Left ventricle myocardium inferior (tissue), 1 donor: Measurements from ENCODE around the gene MX2. TPM values are rescaled to one million over a fixed set of nuclear protein-coding genes. Genes with fewer than 3 reads are reported as not detected.

Experiments used
- DNase-seq: peaks from one replicate; pipeline ENCODE4 v3.0.0-alpha.2; 2020
- H3K27ac ChIP-seq: fragments of 200-600 bp; replicated peaks from 2 replicates; pipeline ENCODE4 v1.8.0; 2021
- H3K27me3 ChIP-seq: fragments of 200-600 bp; 2 replicates; pipeline ENCODE4 v1.8.0; 2021; ENCODE audit warnings: low read depth
- H3K36me3 ChIP-seq: fragments of 200-600 bp; 2 replicates; pipeline ENCODE4 v1.8.0; 2021
- H3K4me1 ChIP-seq: fragments of 200-600 bp; 2 replicates; pipeline ENCODE4 v1.8.0; 2021
- H3K4me3 ChIP-seq: fragments of 200-600 bp; 2 replicates; pipeline ENCODE4 v1.8.0; 2021; ENCODE audit warnings: mild to moderate bottlenecking, moderate library complexity
- H3K9me3 ChIP-seq: fragments of 200-600 bp; replicated peaks from 2 replicates; pipeline ENCODE4 v1.8.0; 2021
- intact Hi-C: fragments of 100-400 bp; cut with micrococcal nuclease; formaldehyde crosslinking; loops from one replicate; pipeline ENCODE4 v1.11.0; 2022
- total RNA-seq: library from RNA; stranded (reverse); fragmentation: NEBNext Ultra II Directional; extraction: Animal tissue kit (Norgen Biotek cat#: 25700); gene quantifications from one replicate; pipeline ENCODE4 v1.2.1, GENCODE V29; 2021
- TF ChIP-seq, protein P1 (sequence below): fragments of 200-600 bp; IDR thresholded peaks from 2 replicates; pipeline ENCODE4 v1.8.0; 2021; ENCODE audit warnings: antibody characterized with exemption, mild to moderate bottlenecking, borderline replicate concordance
- donor health status: DM: no; HTN: yes; CAD: no; lungs with severe emphysema.

The MX2 gene
- total RNA-seq, 1 donor from 2014 or later = 5.4 TPM

DNA sequence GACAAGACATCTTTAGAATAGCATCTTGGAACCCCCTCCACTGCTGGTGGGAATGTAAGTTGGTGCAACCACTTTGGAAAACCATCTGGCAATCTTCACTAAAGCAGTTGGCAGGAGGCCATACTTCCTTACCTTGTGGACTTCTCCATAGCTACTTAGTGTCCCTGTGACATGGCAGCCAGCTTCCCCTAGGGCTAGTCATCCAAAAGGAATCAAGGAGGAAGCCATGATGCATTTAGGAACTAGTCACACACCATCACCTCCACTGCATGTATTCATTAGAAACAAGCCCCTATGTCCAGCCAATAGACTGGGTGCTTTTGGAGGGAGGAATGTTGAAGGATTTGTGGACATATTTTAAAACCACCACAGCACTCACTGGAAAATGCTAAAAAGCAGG lies 19.9 kb downstream of the MX2 start:
- H3K36me3 ChIP-seq = peaks cover 73% of the 10 kb centered on the region
- no peak overlapping the region for H3K27ac ChIP-seq

DNA sequence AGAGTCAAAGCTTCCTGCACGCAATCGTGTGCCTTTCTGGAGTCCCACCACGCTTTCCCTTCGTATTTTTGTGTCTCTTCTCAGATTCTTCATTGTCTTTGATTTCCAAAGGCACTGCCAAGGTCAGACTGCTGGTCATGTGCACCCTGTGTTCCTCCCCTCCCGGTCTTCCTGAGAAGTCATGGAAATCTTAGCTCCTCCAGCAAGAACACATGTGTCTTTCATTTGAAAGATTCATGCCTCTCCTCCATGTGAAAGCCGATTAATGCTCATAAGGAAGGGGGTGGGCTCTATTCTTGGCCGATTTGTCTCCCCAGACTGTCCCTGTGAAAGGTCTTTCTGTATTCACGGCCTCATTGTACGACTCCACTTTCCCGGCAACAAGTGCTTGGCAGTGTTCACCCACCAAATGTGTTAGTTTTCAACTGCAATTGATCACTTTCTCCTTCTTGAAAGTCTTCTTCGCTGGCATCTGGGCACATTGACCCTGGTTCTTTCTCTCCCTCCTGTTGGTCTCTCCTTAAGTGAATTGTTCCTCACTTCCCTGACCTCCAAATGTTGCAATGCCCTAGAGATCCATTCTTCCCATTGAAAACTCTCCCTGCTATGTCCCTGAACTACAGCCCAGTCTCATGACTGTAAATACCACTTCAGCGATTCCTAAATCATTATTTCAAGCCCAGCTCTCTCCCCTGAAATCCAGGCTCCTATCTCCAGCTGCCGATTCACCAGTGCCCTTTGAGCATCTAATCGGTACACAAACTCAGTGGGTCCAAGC lies 25.4 kb downstream of the MX2 start:
- no peaks in the 10 kb centered on the region for H3K9me3 ChIP-seq
- H3K27ac ChIP-seq = peak overlapping the region; percentile 33
- H3K4me3 ChIP-seq = no peak overlapping the region
- H3K27me3 ChIP-seq = no peaks in the 10 kb centered on the region
- no peak for DNase-seq
- H3K36me3 ChIP-seq = peaks cover 45% of the 10 kb centered on the region
- intact Hi-C loops = no loop called here
- no peaks in the 10 kb centered on the region for H3K4me1 ChIP-seq
- TF ChIP-seq, protein P1, sequence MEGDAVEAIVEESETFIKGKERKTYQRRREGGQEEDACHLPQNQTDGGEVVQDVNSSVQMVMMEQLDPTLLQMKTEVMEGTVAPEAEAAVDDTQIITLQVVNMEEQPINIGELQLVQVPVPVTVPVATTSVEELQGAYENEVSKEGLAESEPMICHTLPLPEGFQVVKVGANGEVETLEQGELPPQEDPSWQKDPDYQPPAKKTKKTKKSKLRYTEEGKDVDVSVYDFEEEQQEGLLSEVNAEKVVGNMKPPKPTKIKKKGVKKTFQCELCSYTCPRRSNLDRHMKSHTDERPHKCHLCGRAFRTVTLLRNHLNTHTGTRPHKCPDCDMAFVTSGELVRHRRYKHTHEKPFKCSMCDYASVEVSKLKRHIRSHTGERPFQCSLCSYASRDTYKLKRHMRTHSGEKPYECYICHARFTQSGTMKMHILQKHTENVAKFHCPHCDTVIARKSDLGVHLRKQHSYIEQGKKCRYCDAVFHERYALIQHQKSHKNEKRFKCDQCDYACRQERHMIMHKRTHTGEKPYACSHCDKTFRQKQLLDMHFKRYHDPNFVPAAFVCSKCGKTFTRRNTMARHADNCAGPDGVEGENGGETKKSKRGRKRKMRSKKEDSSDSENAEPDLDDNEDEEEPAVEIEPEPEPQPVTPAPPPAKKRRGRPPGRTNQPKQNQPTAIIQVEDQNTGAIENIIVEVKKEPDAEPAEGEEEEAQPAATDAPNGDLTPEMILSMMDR = no peak

More for the DNA sequence above, 19.9 kb downstream of the MX2 start:
- H3K4me3 ChIP-seq = no peak overlapping the region
- no peaks in the 10 kb centered on the region for H3K4me1 ChIP-seq
- no peak for DNase-seq
- no peaks in the 10 kb centered on the region for H3K27me3 ChIP-seq
- intact Hi-C loops = no loop called here
- H3K9me3 ChIP-seq = no peaks in the 10 kb centered on the region
- TF ChIP-seq, protein P1 = no peak

DNA sequence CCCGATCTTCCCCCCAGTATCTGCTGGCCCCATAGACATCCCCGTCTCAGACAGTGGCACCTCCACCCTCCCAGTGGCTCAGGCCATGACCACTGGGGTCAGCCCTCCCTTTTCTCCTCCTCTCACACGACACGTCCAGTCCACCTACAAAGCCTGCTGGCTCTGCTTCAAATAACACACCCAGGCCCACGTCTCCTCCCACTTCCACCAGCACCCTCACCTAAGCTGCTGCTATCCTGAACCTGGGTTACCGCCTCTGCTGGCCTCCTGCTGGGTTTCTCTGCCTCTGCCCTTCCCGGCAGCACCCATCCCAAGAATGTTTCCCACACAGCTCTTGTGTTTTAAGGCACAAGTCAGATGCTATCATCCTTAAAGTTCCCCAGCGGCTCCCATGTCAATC lies 26.0 kb downstream of the MX2 start:
- TF ChIP-seq, protein P1 = no peak
- Histone ChIP-seq H3K4me1 (no peaks in the 10 kb centered on the region), H3K4me3 (no peak overlapping the region), H3K27ac (no peak overlapping the region), H3K36me3 (peaks cover 42% of the 10 kb centered on the region), H3K27me3 (no peaks in the 10 kb centered on the region), H3K9me3 (no peaks in the 10 kb centered on the region)
- intact Hi-C loops = no loop called here
- DNase-seq = no peak

DNA sequence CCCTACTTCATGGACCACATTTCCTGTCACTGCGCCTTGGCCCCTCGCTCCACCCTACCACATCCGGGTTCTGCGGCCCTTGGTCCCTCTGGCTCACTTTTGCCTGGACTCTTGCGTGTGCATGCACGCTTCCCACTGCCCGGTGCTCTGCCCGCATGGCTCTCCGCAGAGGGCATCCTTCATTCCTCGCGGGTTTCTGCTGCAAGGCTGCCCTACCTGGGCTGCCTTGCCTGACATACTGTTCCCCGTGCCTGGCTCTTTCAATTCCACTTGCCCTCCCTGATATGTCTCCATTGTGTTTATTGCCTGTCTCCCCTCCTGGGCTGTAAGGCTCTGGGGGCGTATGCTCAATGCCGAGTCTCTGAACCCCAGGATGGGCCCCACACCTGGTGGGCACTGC lies 26.4 kb downstream of the MX2 start:
- TF ChIP-seq, protein P1 = no peak
- Histone ChIP-seq H3K9me3 (no peaks in the 10 kb centered on the region), H3K36me3 (peaks cover 38% of the 10 kb centered on the region), H3K4me3 (no peak overlapping the region), H3K27me3 (peaks cover 3% of the 10 kb centered on the region), H3K4me1 (no peaks in the 10 kb centered on the region), H3K27ac (no peak overlapping the region)
- intact Hi-C loops = no loop called here
- DNase-seq = no peak

DNA sequence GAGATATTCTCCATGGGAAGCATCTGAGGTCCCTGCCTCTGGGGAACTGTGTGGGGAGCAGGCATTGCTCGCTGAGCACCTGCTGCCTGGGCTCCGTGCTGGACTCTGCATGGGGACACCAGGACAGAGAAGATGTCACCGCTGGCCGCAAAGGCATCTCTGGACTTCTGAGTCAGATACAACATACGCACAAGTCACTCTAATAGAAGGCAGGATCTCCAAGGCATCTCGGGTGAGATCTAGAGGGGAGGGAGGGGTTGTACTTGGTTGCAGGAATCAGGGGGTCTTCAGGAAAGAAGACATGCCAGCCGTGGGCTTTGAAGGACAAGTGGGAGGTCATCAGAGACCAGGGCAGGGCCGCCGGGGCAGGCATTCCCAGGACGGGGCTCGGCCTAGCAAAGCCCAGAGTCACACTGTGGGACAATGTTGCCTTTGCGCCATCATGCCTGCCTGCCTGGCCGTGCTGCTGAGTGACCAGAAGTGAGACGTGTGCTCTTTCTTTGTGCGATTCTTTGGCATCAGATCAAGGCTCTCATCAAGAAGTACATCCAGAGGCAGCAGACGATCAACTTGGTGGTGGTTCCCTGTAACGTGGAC lies 28.3 kb downstream of the MX2 start:
- no peak for DNase-seq
- Histone ChIP-seq H3K36me3 (peaks cover 31% of the 10 kb centered on the region), H3K9me3 (no peaks in the 10 kb centered on the region), H3K27ac (no peak overlapping the region), H3K27me3 (peaks cover 13% of the 10 kb centered on the region), H3K4me3 (no peak overlapping the region), H3K4me1 (no peaks in the 10 kb centered on the region)
- TF ChIP-seq, protein P1 = no peak
- intact Hi-C loops = no loop called here
